ENCODE results near the gene BEST3. TPM values are rescaled to one million over a fixed set of nuclear protein-coding genes. Genes with fewer than 3 reads are reported as not detected.

BEST3 gene
- total RNA-seq, 2 experiments from 2014 or later = not detected

GRCh38 chr12:69708649-69709048 lies 9.5 kb upstream of the BEST3 start:
- Mint-ChIP-seq H3K9me3 (peaks cover 2% of the 10 kb centered on the region), H3K4me3 (no peak overlapping the region), H3K27ac (no peak overlapping the region), H3K4me1 (no peaks in the 10 kb centered on the region), H3K36me3 (ENCODE audit: low read depth) (no peaks in the 10 kb centered on the region), H3K27me3 (peaks cover 9% of the 10 kb centered on the region)
- ChIA-PET CTCF (no interaction called here), POLR2A (no interaction called here)
- DNase-seq = no peak

DNA sequence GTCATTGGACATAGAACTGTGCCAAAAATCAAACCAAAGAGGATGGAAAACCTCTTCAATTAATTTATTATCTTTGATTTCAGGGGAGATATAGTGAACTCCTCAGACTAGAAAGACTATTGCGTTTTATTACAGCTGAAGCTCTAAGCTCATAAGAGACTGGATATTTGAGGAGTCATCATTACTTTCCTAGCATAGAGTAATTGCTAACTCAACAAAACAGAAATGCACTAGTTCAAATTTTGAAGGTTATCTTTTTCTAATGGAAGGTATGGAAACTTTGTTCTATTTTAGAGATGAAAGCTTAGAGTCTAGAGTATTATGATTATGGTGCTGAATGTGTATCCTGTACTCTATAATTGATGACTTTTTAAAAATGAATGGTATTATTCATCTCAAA lies 5.3 kb upstream of the BEST3 start:
- Mint-ChIP-seq H3K4me1 (no peaks in the 10 kb centered on the region), H3K36me3 (ENCODE audit: low read depth) (no peaks in the 10 kb centered on the region), H3K27me3 (peaks cover 9% of the 10 kb centered on the region), H3K4me3 (no peak overlapping the region), H3K9me3 (no peaks in the 10 kb centered on the region), H3K27ac (no peak overlapping the region)
- CTCF ChIA-PET = no interaction called here
- POLR2A ChIA-PET = no interaction called here
- DNase-seq = no peak

GRCh38 chr12:69703146-69703642 lies 4.1 kb upstream of the BEST3 start:
- CTCF ChIA-PET = no interaction called here
- Mint-ChIP-seq H3K4me3 (no peak overlapping the region), H3K9me3 (no peaks in the 10 kb centered on the region), H3K27me3 (peaks cover 8% of the 10 kb centered on the region), H3K36me3 (ENCODE audit: low read depth) (no peaks in the 10 kb centered on the region), H3K27ac (no peak overlapping the region), H3K4me1 (no peaks in the 10 kb centered on the region)
- no peak for DNase-seq
- POLR2A ChIA-PET = no interaction called here

DNA sequence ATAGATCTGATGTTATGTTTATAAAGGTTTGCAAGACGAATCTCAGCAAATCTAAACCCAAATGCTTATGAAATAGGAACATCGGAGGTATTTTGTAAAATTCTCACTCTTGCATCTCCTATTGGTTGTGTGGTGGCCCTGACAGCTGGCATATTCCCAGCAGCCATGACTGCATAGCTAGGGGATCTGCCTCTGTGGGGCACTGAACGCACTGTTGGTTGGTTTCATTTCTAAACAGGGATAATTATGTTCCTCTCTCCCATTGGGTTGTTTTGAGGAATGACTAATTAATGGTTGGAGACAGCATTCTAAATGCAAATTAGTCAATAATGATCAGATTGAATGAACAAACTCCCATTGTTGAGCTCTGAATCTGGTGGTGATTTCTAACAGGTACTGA lies 2.7 kb upstream of the BEST3 start:
- Mint-ChIP-seq H3K27ac (no peak overlapping the region), H3K36me3 (ENCODE audit: low read depth) (no peaks in the 10 kb centered on the region), H3K4me1 (no peaks in the 10 kb centered on the region), H3K27me3 (peaks cover 8% of the 10 kb centered on the region), H3K4me3 (no peak overlapping the region), H3K9me3 (no peaks in the 10 kb centered on the region)
- ChIA-PET POLR2A (no interaction called here), CTCF (no interaction called here)
- DNase-seq = no peak

GRCh38 chr12:69698054-69698453 lies 1.0 kb downstream of the BEST3 start:
- DNase-seq = no peak
- no peak overlapping the region for H3K4me3 Mint-ChIP-seq
- CTCF ChIA-PET = interaction anchor here (1.2 to 1.4 kb wide), 2 partner anchors 12 to 40 kb away, joined by 3 read pairs; partner anchors contain the start of gene RAB3IP
- POLR2A ChIA-PET = no interaction called here
- H3K27me3 Mint-ChIP-seq = peaks cover 4% of the 10 kb centered on the region
- H3K27ac Mint-ChIP-seq = no peak overlapping the region
- H3K9me3 Mint-ChIP-seq = no peaks in the 10 kb centered on the region
- no peaks in the 10 kb centered on the region for H3K4me1 Mint-ChIP-seq
- H3K36me3 Mint-ChIP-seq (ENCODE audit: low read depth) = no peaks in the 10 kb centered on the region

GRCh38 chr12:69694123-69694522 lies 5.0 kb downstream of the BEST3 start:
- H3K36me3 Mint-ChIP-seq (ENCODE audit: low read depth) = no peaks in the 10 kb centered on the region
- peaks cover 6% of the 10 kb centered on the region for H3K27me3 Mint-ChIP-seq
- peaks cover 5% of the 10 kb centered on the region for H3K4me1 Mint-ChIP-seq
- ChIA-PET CTCF (no interaction called here), POLR2A (no interaction called here)
- DNase-seq = no peak
- H3K9me3 Mint-ChIP-seq = no peaks in the 10 kb centered on the region
- H3K27ac Mint-ChIP-seq = no peak overlapping the region
- no peak overlapping the region for H3K4me3 Mint-ChIP-seq

GRCh38 chr12:69689638-69690037 lies 9.5 kb downstream of the BEST3 start:
- no peak for DNase-seq
- Mint-ChIP-seq H3K27me3 (peaks cover 16% of the 10 kb centered on the region), H3K27ac (no peak overlapping the region), H3K4me1 (peaks cover 9% of the 10 kb centered on the region), H3K36me3 (ENCODE audit: low read depth) (no peaks in the 10 kb centered on the region), H3K9me3 (no peaks in the 10 kb centered on the region), H3K4me3 (no peak overlapping the region)
- CTCF ChIA-PET = interaction anchor here (1.2 to 1.3 kb wide), 2 partner anchors 10 to 17 kb away, joined by 3 to 5 read pairs; no protein-coding TSS in a partner anchor
- POLR2A ChIA-PET = no interaction called here

DNA sequence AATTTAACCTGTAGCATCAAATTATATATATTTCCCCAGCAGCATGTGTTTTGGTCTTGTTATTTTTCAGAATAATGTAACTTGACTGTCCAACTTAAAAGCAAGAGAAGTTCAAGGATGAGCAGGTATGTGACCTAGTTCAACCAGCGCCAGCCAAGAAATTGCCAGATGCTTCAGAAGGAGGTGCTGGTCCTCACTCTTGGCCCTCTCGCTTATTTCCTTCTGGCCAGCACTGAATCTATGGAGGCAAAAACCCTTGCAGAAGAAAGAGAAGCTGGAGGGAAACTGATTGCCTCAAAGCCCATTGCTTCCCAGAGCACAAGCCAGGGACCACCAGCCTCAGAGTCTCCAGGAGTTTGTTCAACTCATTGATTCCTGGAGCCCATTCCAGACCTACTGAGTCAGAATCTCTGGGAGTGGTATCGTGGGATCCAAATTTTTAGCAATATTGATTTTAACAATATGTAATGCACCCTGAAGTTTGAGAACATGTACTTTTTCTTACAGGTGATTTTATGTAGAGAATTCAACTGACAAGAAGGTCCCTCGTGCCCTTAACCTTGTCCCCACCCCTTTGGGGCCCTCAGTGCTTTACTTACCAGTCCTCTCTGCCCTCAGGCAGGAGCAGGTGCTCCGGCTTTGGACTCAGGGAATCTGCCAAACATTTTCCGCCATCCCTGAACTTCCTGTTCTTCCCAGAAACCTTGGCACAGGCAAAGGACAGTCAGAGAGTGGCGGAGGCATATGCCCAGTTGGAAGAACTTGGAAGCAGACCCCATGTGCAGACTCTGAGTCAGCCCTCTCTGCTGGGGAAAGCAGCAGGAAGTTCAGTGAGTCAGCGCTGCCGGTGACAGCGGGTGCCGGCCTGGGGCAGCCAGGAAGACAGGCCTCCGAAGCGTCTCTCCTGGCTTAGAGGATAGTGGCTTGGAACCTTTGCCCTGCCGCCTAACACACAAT lies 10.4 kb downstream of the BEST3 start:
- no peaks in the 10 kb centered on the region for H3K36me3 Mint-ChIP-seq (ENCODE audit: low read depth)
- H3K4me1 Mint-ChIP-seq = peaks cover 9% of the 10 kb centered on the region
- CTCF ChIA-PET = no interaction called here
- no peak overlapping the region for H3K4me3 Mint-ChIP-seq
- H3K27me3 Mint-ChIP-seq = peaks cover 25% of the 10 kb centered on the region
- POLR2A ChIA-PET = no interaction called here
- no peak overlapping the region for H3K27ac Mint-ChIP-seq
- DNase-seq = peak; percentile 7
- no peaks in the 10 kb centered on the region for H3K9me3 Mint-ChIP-seq

DNA sequence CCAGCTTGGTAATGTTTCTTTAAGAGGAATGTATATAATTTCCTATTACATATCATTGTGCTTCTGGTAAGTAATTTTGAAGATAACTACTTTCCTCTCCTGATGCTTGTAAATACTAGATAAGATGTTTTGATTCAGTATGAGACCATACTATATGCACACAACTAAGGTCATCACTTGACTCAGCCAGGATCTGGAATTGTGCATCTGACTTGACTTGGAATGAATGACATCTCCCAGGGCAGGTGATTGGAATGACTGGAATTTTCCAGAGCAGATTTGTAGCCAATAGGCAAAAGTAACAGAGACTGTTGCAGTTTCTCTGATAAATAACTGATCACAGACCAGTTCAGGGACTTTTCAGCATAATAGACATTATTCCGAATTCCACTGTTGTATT lies 11.1 kb downstream of the BEST3 start:
- Mint-ChIP-seq H3K9me3 (no peaks in the 10 kb centered on the region), H3K27me3 (peaks cover 30% of the 10 kb centered on the region)

DNA sequence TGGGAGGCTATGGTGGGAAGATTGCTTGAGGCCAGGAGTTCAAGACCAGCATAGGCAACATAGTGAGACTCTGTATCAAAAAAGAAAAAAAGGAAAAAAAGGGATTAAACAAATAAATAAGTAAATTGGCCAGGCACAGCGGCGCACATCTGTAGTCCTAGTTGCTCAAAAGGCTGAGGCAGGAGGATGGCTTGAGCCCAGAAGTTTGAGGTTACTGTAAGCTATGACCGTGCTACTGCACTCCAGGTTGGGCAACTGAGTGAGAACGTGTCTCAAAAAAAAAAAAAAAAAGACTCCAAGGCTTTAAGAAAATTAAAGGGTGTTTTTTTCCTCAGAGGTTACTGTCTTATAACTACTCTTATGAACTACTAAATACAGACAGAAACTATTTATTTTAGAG lies 11.7 kb downstream of the BEST3 start:
- Mint-ChIP-seq H3K9me3 (no peaks in the 10 kb centered on the region), H3K4me1 (peaks cover 9% of the 10 kb centered on the region), H3K4me3 (no peak overlapping the region), H3K27ac (no peak overlapping the region), H3K27me3 (peaks cover 33% of the 10 kb centered on the region), H3K36me3 (ENCODE audit: low read depth) (no peaks in the 10 kb centered on the region)
- POLR2A ChIA-PET = no interaction called here
- DNase-seq = no peak
- CTCF ChIA-PET = no interaction called here

More for the DNA sequence above, 11.1 kb downstream of the BEST3 start:
- DNase-seq = no peak
- POLR2A ChIA-PET = no interaction called here
- H3K36me3 Mint-ChIP-seq (ENCODE audit: low read depth) = no peaks in the 10 kb centered on the region
- CTCF ChIA-PET = no interaction called here
- no peak overlapping the region for H3K4me3 Mint-ChIP-seq
- H3K27ac Mint-ChIP-seq = no peak overlapping the region
- peaks cover 9% of the 10 kb centered on the region for H3K4me1 Mint-ChIP-seq

GRCh38 chr12:69686731-69687130 lies 12.4 kb downstream of the BEST3 start:
- Mint-ChIP-seq H3K27me3 (peaks cover 31% of the 10 kb centered on the region), H3K36me3 (ENCODE audit: low read depth) (no peaks in the 10 kb centered on the region), H3K27ac (no peak overlapping the region), H3K9me3 (no peaks in the 10 kb centered on the region), H3K4me3 (no peak overlapping the region), H3K4me1 (peaks cover 9% of the 10 kb centered on the region)
- no peak for DNase-seq
- ChIA-PET POLR2A (no interaction called here), CTCF (interaction anchor here (1.3 kb wide), 1 partner anchor 12 kb away, joined by 3 read pairs; the partner anchor contains the start of gene BEST3)

DNA sequence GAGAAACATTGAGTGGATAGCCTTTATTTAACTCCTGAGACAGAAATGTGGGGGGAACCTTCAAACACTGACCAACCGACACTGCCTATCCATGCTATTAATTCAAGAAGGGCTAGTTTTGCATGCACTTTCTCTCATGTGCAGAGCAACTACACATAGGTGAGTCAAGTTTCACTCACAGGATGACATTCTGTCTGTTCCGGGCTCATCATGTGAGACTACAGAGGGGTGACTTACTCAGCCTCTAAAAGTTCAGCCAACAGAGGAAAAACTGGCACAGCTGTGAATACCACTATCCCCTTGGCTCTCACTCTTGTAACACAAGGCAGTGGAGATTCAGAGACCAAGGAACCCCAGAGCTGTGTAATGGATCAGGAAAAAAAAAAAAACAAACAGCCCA lies 13.3 kb downstream of the BEST3 start:
- POLR2A ChIA-PET = no interaction called here
- DNase-seq = no peak
- peaks cover 9% of the 10 kb centered on the region for H3K4me1 Mint-ChIP-seq
- H3K4me3 Mint-ChIP-seq = no peak overlapping the region
- H3K9me3 Mint-ChIP-seq = no peaks in the 10 kb centered on the region
- H3K36me3 Mint-ChIP-seq (ENCODE audit: low read depth) = no peaks in the 10 kb centered on the region
- H3K27ac Mint-ChIP-seq = no peak overlapping the region
- CTCF ChIA-PET = interaction anchor here (0.5 to 1.3 kb wide), 2 partner anchors 13 to 19 kb away, joined by 3 read pairs; partner anchors contain the start of gene BEST3
- H3K27me3 Mint-ChIP-seq = peaks cover 31% of the 10 kb centered on the region

GRCh38 chr12:69684466-69684865 lies 14.6 kb downstream of the BEST3 start:
- Mint-ChIP-seq H3K9me3 (no peaks in the 10 kb centered on the region), H3K27ac (no peak overlapping the region), H3K36me3 (ENCODE audit: low read depth) (no peaks in the 10 kb centered on the region), H3K4me3 (no peak overlapping the region), H3K4me1 (peaks cover 7% of the 10 kb centered on the region), H3K27me3 (peaks cover 31% of the 10 kb centered on the region)
- CTCF ChIA-PET = no interaction called here
- no peak for DNase-seq
- POLR2A ChIA-PET = no interaction called here

All from activated CD4-positive, alpha-beta T cell treated with anti-CD3 and anti-CD28 coated beads, Interleukin-2, amount 10 ng/mL, durations not matched to agents 7 days and 5 days (primary cell).